ENCODE data around the gene THRB.

GRCh38 chr3:24359645-24360462 is 134.8 kb downstream of the THRB start:
- TF ChIP-seq CTCF (IDR thresholded peaks at IDR 0.05) (no peak), POLR2A (IDR thresholded peaks at IDR 0.05) (no peak), POLR2AphosphoS5 (IDR thresholded peaks at IDR 0.05; ENCODE audit: insufficient read depth in 1 of 2, low read depth in 1 of 2) (no peak)

All from vagina (tissue), 2 donors.